ENCODE measurements around the gene GRK2.
"Not testable (repeated sequence)": the region's sequence is repeated elsewhere in the genome, so short reads cannot be mapped to it uniquely, and the experiment has no call there.

Gene GRK2

GRCh38 chr11:67266449-67267187 lies at the start of gene GRK2:
GRK2 (plus strand) TSS chr11:67266473; CDS start chr11:67266700, 227 bp downstream.
- DNase-seq = no peak

- DNase-seq = no peak
These were observed 38.5 kb upstream of the GRK2 start for GRCh38 chr11:67227726-67228125.

- no peak for DNase-seq
These were observed 35.9 kb upstream of the GRK2 start for GRCh38 chr11:67230406-67230805.

GRCh38 chr11:67230886-67231285 lies 35.4 kb upstream of the GRK2 start:
- DNase-seq = no peak

GRCh38 chr11:67233584-67234190 lies 32.6 kb upstream of the GRK2 start:
- DNase-seq = no peak

- not testable (repeated sequence) for DNase-seq
These were observed 31.7 kb upstream of the GRK2 start for GRCh38 chr11:67234571-67234970.

GRCh38 chr11:67237574-67237973 lies 28.7 kb upstream of the GRK2 start:
- no peak for DNase-seq

- DNase-seq = no peak
These were observed 27.1 kb upstream of the GRK2 start for GRCh38 chr11:67238894-67239782.

- peak; percentile 97 for DNase-seq
These were observed 26.3 kb upstream of the GRK2 start for GRCh38 chr11:67239783-67240575.

- peak; percentile 1 for DNase-seq
These were observed 25.5 kb upstream of the GRK2 start for GRCh38 chr11:67240576-67241389.

- DNase-seq = no peak
These were observed 23.7 kb upstream of the GRK2 start for GRCh38 chr11:67242548-67242947.

GRCh38 chr11:67243051-67243450 lies 23.2 kb upstream of the GRK2 start:
- DNase-seq = no peak

- no peak for DNase-seq
These were observed 21.2 kb upstream of the GRK2 start for GRCh38 chr11:67245046-67245445.

GRCh38 chr11:67247946-67248550 lies 18.2 kb upstream of the GRK2 start:
- no peak for DNase-seq

GRCh38 chr11:67248653-67249052 lies 17.6 kb upstream of the GRK2 start:
- DNase-seq = no peak

GRCh38 chr11:67250059-67251043 lies 15.9 kb upstream of the GRK2 start:
- DNase-seq = no peak

GRCh38 chr11:67251841-67252240 lies 14.4 kb upstream of the GRK2 start:
- DNase-seq = no peak

- DNase-seq = peak; percentile 3
These were observed 13.4 kb upstream of the GRK2 start for GRCh38 chr11:67252831-67253239.

GRCh38 chr11:67253872-67254624 lies 12.2 kb upstream of the GRK2 start:
- no peak for DNase-seq
